Measurements from ENCODE around the gene CNIH1. TPM values are rescaled to one million over a fixed set of nuclear protein-coding genes. Genes with fewer than 3 reads are reported as not detected.

CNIH1 gene
- total and polyA plus RNA-seq, 2 of the 13 experiments (the other 11 are each of a cell fraction or from before 2014, with no cell fraction given) = 166 to 421 TPM

GRCh38 chr14:54488646-54489317 lies 47.6 kb upstream of the CNIH1 start, which contains the start of gene GMFB (continued):
- TF ChIP-seq POLR2G (IDR thresholded peaks at IDR 0.05; ENCODE audit: low read depth, low read length) (peak; percentile 87), ZNF256 (CRISPR knock-in tag; conservative IDR thresholded peaks at IDR 0.05) (no peak), ZSCAN25 (CRISPR knock-in tag; IDR thresholded peaks at IDR 0.05) (0 out of 2 replicates have a peak, but pooled peaks have one; percentile 39), ZBTB49 (CRISPR knock-in tag; IDR thresholded peaks at IDR 0.05; ENCODE audit: borderline replicate concordance) (no peak), TMF1 (CRISPR knock-in tag; IDR thresholded peaks at IDR 0.05; ENCODE audit: low read depth) (peak; percentile 48), ZNF263 (CRISPR knock-in tag; IDR thresholded peaks at IDR 0.05) (no peak), TFDP2 (CRISPR knock-in tag; IDR thresholded peaks at IDR 0.05) (peak; percentile 51; the same call in 1 of the 2 replicates), NFYB (CRISPR knock-in tag; IDR thresholded peaks at IDR 0.05) (peak; percentile 68), REL (CRISPR knock-in tag; conservative IDR thresholded peaks at IDR 0.05) (no peak), MYC (CRISPR knock-in tag; IDR thresholded peaks at IDR 0.05; ENCODE audit: borderline replicate concordance) (peak; percentile 66; the same call in 1 of the 2 replicates), ZBTB42 (CRISPR knock-in tag; IDR thresholded peaks at IDR 0.05) (0 out of 2 replicates have a peak, but pooled peaks have one; percentile 16), EP300 (IDR thresholded peaks at IDR 0.05; ENCODE audit: low read depth in 2 of 2, low read length in 2 of 2) (0 out of 4 replicates have a peak, but pooled peaks of 1 of the 2 experiments have one; percentile 40), EP300 (CRISPR knock-in tag; IDR thresholded peaks at IDR 0.05; ENCODE audit: borderline replicate concordance) (no peak), SIX4 (CRISPR knock-in tag; IDR thresholded peaks at IDR 0.05) (0 out of 2 replicates have a peak, but pooled peaks have one; percentile 19), ETS1 (CRISPR knock-in tag; IDR thresholded peaks at IDR 0.05) (no peak), RFX5 (IDR thresholded peaks at IDR 0.05; ENCODE audit: low read depth, low read length) (no peak), MXD3 (CRISPR knock-in tag; IDR thresholded peaks at IDR 0.05) (peak; percentile 40; the same call in 1 of the 2 replicates), YY1 (IDR thresholded peaks at IDR 0.05; ENCODE audit: insufficient read depth, insufficient replicate concordance, low read depth, low read length) (peak; percentile 83), ZNF251 (CRISPR knock-in tag; IDR thresholded peaks at IDR 0.05) (no peak), ZNF850 (CRISPR knock-in tag; conservative IDR thresholded peaks at IDR 0.05) (peak; percentile 57; the same call in 1 of the 2 replicates)

All from HepG2 (cell line).